HG03108 (cell line): ENCODE data around the gene LHX6.

Experiments used
- ATAC-seq: cut with Tn5 transposase; IDR thresholded peaks from one replicate; pipeline ENCODE4 v1.9.1; 2021; ENCODE audit warnings: moderate library complexity; ENCODE audit not compliant: unreplicated experiment

Gene LHX6

DNA sequence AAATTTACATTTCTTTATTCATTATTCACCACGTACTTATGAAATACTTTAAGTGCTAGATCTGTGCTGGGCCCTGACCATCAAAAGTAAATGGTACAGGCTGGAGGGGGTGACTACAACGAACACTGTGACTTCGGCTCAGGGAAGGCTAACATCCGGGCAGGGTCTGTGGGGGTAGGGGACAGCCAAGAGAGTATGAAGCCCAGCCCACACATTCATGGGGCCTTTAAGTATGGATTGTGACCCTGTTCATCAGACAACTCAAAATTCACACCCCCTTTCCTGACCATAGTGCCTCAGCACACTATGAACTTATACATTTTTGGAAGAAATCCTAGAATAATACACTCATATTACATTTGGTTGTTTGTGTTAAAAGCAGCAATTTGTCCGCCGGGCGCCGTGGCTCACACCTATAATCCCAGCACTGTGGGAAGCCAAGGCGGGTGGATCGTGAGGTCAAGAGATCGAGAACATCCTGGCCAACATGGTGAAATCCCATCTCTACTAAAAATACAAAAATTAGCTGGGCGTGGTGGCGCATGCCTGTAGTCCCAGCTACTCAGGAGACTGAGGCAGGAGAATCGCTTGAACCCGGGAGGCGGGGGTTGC, 35.7 kb downstream of the LHX6 start:
- no peak for ATAC-seq

DNA sequence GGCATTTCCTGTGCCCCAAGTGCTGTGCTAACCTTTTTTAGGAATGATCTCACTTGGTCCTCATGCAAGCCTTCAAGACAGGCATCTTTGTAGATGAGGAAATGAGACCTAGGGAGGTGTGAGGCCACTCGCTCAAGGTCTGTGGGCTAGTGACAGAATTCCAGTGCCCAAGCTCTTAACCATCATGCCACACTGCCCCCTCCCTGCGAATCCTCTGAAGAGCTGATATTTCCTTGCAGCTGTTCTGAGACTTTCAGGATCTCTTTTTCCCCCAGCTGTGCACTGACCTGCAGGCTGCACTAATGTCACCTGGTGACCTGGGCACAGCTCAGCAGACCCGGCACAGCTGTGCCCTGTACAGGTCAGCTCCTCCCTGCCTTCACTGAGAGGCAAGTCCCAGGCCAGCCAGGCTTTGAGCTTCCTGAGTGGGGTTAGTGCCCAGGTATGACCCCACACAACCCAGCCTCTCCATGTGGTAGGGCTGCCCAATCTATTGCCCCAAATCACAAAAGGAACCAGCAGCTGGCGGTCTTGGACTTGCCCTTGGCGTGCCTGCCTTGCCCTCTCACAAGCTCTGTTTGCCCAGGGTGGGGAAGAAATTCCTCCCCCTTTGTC, 36.4 kb downstream of the LHX6 start:
- no peak for ATAC-seq

DNA sequence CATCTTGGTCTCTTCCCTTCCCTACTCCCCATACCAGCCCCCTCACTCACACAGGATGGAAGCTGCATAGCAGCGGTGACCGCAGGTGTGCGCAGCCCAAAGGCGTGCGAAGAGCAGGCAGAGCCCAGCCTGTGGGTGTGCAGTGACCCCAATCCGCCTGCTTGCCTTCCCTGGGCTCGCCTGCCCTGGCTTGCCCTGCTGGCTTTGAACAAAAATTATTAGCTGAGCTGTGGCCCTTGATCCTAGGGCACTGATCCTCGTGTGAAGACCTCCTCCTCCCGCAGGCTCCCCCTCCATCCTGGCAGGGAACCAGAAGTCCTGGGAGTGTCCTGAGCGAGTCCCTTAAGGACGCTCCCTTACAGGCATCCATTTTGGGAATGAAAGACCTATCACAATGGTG, 37.2 kb downstream of the LHX6 start:
- no peak for ATAC-seq

DNA sequence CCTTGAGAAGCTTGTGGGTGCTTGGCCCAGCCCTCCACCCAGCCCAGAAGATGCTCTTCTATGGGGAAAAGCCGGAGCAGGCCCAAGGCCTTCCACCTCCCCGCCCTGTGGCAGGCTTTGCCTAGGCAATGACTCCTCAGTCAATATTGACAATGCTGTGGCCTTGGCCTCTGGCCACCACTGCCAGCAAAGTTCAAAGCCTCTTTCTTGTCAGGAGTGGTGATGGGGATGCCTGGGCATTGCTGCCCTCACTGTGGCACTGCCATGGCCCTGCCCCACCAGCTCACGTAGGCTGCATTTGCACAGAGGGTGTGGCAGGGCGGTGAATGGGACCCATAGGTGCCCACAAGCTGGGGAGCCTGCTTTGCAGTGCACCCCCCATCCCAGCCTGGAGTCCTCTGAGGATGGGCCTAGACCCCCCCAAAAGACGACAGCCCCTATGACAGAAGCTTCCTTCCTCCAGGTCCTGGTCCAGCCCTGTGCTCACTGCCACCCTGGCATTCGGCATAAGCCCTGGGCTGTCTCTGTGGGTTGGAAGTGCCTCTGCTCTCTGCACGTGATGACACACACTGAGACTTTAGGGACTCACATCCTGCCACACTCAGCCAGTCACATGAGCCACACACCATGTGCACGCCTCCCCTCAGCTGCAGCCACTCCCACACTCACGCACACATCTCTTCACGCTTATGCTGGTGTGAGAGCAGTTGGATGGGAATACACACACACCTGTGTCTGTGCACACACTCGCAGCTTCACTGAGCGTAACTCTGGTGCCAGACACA, 38.0 kb downstream of the LHX6 start:
- ATAC-seq: no peak

DNA sequence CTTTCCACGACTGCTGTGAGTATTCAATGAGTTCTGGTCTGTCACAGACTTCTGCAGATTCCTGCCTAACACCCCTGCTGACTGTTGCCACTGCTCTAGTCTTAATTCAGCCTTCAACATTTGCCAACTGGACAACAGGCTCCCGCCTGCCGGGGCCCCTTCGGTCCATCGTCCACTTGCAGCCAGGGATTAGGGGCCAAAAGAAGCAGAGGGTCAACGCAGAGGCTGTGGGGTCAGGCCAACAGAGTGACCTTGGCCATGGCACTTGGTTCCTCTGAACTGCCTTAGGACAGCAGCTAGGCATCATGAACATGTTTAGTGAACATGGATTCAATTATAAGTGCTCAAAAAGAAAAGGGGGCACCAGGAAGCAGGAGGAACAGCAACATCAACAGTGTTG, 40.4 kb downstream of the LHX6 start:
- no peak for ATAC-seq

DNA sequence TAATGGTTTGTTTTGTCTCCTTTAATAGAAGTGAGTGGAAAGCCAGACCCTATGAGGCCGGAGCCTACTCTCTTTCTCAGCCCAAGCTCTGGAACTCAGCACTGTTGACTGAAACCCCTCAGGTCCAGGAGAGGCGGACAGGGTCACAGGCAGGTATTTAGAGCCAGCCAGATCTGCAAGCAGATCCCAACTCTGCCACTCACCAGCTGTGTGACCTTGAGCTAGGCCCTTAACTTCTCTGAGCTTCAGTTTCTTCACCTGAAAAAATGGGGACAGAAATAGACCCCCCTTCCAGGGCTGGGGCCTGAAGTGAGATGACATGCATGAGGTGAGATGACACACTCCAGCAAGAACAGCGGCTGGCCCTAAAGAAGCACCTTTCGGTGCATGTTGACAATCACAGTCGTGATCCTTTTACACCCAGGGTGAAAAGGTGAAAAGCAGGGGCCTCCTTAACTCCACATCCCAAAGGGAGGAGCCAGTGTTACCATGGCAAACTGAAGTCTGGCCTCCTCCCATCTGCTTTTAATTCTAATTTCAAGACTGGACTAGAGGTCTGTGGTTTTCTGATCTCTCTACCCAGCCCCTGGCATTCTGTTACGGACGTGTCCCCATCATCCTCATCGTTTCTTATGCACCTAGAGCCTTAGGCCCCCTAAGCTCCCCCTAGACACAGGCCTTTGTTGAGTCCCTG, 41.8 kb downstream of the LHX6 start:
- ATAC-seq: no peak

DNA sequence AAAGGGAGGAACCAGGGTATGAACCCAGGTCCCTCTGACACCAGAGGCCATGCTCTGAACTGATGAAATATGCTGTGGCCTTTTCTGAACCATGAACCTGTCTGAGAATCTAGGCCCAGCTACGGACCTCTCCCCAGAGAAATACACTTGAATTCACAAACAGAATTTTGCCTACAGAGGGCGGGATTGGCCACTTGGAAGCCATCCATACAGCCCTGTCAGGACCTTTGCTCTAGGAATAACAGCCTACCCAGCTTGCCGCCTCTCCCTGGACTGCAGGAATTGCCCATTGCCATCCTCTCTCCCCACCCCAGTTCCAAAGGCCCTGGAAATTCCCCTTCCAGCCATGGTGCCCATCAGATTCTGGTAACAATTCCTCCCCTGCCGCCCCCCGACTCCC, 42.5 kb downstream of the LHX6 start:
- no peak for ATAC-seq

DNA sequence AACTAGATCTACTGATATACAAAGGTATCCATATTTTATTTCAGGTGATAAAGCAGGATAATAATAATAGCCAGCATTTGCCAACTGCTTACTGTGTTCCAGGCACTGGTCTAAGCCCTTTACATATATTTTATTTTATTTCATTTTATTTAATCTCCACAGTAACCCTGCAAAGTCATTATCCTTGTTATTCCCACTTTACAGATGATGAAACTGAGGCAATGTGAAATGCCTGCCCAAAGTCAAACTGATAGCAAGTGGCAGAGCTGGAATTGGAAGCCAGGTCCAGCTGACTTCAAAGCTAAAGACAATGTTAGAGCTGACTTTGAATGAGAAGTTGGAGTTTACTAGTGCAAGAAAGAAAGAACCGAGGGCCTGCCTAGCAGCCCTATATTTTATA, 44.2 kb downstream of the LHX6 start:
- no peak for ATAC-seq

DNA sequence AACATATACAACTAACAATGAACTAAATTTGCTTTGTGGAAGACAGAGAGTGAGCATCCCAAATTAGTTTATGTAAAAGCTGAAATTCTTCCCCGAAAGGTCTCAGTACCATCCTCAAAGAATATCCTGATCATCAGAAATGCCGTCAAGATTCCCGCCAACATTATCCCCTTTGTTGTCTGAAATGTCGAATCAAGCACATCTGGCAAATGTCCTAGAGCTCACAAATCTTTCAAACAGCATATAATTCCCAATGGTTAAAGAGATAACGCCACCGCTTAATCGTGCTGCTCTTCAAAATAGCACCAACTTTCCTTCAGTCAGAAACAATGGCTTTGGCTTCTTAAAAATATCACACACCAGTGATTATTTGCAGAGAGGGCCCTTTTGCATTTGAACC, 45.3 kb downstream of the LHX6 start:
- no peak for ATAC-seq

DNA sequence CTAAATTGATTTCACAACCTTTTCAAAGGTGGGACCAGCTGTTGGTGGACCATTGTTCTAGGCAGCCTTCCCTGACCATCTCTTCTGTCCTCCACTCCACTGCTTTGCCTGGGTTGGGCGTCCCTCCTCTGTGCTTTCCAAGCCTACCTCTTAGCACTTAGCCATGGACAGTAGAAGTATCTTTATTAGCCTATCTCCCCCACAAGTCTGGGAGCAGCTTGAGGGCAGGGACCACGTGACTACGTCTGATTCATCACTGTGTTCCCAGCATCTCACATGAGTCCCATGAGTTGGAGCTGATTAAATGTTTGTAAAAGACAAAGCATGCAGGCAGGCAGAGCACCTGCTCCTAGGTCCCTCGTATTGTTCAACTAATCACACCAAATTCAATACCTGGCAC, 48.1 kb downstream of the LHX6 start:
- ATAC-seq: no peak

DNA sequence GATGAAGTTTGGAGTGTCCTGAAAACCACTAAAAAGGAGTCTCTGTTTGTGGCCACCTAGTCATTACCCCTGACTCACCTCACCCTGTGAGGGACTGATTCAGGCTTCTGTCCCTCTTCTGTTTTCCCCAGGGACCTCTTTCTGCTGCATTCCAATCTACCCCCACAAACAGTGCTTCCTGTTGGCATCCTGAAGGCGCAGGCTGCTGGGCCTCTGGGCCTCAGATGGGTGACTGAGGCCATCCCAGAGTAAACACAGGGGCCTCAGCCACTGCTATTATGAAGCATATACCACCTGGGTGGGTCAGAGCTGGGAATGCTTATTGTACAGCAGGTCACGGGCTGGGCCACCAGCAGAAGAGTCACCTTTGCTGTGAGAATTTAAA, 49.1 kb downstream of the LHX6 start:
- ATAC-seq: no peak

DNA sequence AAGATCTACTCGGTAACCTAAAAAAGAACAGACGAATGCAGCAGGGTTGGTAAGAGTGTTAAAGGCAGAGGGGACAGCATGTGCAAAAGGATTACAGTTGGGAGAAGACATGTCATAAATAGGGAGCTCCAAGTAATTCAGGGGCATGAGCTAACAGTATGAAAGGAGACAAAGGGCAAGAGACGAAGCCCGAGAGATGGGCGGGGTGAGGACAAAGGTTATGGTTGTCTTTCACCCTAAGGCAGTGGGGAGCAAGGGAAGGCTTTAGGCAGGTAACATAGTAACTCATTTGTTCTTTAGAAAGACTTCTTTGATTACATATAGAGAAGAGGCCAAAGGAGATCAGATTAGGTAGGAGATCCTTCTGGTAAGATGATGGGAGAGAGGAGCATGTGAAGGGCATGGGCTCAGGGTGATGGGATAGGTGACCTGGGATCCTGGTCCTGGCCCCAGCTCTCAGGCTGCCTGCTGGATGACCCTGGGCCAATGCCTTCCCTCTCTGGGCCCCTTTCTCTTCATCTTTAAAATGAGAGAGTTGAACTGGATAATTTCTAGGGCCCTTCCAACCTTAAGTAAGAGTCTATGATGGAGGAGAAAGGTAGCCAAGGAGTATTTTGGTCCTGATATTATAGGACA, 49.6 kb downstream of the LHX6 start:
- ATAC-seq: no peak

DNA sequence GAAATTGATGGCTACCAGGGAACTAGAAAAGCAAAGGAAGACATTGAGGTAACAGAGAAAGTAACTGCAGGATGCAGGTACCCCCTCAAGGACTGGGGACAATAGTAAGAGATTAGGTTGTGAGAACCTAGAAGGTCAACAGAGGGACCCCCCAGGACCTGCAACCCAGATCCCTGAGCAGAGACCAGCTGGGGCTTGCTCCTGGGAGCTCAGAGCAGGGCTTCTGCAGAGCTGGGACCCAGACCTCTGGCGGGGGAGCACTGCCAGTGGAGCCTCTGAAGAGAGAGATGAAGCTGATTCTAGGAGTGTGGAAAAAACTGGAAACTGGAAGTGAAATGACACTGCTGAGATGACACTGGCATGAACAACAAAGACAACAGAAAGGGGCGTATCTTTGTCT, 51.8 kb downstream of the LHX6 start:
- ATAC-seq: no peak

DNA sequence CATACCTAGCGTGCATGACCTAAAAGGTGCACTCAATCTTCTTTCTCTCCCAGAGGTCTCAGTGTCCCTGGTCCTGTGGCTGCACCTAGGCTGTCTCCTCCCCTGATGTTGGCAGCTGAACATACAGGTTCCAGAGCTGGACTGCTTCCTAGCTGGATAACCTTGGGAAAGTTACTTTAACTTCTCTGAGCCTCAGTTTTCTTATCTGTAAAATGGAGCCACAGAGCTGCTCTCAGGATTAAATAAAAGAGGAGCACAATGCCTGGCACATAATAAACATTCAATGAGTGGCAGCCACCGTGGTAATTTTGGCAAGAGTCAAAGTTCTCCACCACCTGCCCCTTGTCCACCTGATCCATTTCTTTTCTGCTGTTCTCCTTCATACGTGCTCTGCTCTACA, 55.1 kb downstream of the LHX6 start:
- no peak for ATAC-seq

DNA sequence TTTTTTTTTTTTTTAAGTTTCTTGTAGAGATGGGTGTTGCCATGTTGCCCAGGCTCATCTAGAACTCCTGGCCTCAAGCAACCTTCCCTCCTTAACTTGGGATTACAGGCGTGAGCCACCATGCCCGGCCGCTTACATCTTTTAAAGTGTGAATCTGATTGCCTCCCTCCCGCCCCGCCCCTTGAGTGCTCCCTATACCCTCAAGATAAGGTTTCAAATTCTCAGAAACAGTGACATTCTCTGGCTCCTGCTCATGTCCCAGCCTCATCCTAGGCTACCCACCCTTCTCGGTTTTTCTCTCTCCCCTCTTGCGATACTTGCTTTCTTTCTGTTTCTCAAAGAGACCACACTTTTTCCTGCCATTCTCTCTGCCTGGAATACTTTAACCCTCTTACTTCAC, 56.6 kb downstream of the LHX6 start:
- no peak for ATAC-seq

DNA sequence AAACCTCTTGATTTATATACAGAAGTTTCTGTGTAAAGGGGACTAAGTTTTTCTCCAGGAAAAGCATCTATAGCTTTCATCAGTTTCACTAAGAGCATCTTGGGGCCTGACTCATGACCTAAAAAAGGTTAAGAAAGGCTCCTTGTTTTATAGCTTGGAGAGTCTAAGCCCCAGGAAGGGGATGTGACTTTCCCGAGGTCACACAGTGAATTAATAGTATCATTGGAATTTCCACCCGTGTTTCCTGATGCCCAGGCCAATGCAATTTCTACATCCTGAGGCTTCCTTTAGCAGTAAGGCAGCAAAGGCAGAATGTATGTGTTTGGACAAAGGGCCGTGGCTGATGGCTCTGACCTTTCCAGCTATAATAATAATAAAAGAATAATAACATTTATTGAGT, 60.4 kb downstream of the LHX6 start:
- no peak for ATAC-seq

DNA sequence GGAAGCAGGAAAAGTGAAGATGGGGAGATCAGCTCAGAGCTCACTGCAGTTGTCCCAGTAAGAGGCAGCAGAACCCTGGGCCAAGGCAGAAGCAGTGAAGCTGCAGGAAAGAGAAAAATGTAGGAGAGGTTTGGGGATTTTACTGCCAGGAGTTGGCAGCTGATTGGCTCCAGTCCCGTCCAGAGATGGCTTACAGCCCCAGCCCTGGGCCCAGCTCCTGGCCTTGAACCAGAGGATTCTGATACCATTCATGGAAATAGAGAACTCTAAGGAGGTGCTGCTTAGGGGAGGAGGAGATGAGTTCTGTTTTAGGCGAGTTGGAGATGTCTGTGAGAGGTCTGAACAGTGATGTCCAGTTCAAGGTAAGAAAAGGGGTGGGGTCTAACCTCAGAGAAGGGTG, 64.5 kb downstream of the LHX6 start:
- no peak for ATAC-seq

DNA sequence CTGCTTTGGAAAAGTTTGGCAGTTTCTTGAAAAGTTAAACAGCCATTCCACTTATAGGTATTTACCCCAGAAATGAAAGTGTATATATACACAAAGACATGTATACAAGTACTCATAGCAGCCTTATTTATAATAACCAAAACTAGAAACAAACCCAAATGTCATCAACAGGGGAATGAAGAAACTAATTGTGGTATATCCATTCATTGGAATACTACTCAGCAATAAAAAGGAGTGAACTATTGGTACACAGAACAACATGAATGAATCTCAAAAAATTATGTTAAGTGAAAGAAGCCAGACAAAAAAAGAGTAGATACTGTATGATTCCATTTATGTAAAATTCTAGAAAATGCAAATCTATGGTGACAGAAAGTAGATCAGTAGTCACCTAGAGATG, 66.3 kb downstream of the LHX6 start:
- no peak for ATAC-seq

DNA sequence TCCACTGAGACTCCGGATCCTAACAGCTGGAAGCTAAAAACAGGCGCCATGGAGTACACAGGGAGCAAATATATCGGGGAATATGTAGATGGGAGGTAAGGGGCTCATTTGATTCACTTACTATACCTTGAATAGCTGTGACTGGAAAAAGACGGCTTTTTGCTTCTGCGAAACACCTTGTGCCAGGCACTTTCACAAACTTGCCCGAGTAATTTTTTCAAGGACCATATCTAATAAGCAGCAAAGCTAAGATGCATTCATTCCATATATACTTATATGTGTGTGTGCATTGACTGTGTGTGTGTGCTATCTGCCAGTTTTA, 68.9 kb downstream of the LHX6 start:
- no peak for ATAC-seq

DNA sequence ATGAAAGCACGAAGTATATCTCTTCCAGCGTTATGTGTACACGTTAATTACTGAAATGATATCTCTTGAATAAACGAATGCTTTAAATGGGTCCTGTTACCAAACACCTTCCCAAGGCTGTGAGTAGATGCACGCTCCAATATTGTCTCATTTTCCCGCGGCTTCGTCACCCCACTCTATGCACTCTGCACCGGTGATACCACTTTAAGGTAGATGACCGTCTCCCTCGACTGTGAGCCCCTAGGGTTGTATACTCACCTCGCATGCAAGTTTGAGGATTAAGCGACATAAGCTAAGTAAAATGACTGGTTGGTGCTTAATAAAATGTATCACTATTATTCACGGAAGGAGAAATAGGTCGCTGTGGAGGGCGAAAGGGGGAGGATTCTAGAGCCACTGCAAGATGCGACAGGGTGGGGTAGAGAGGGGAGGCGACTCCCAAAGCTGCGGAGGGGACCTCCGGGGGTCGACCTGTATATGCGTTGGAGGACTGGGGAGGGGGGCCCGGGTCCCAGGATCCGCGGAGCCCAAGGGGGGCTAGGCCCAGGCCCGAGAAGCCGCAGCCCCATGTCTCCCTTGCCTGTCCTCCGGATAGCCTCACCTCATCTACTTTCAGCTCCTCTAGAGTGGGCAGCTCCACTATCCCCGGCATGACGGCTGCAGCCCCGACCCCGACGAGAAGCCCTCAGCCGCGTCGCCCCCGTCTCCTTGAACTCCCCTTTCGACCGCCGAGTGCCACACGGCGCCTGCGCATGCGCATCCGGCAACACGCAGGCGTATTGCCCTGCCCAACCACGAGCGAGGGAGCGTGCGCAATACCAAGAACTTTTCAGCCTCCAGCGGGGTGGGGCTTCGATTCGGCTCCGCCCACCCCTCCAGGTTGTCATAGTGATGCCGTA, 69.5 kb downstream of the LHX6 start, which contains the start of the genes MORN5 and NDUFA8:
TSS of gene MORN5 (plus strand) at position 883 of the 899 bp plus-strand sequence. CDS start 65 bp downstream, outside the sequence.
TSS of gene NDUFA8 (minus strand) at position 754 of the 899 bp plus-strand sequence. CDS start at position 652, 102 bp downstream.
- peak; percentile 91 for ATAC-seq
